LHCN-M2 (cell line): ENCODE data around the gene SLC25A21. TPM values are rescaled to one million over a fixed set of nuclear protein-coding genes. Genes with fewer than 3 reads are reported as not detected.
"Not testable (repeated sequence)": the region's sequence is repeated elsewhere in the genome, so short reads cannot be mapped to it uniquely, and the experiment has no call there.

Source experiments
- DNase-seq: peaks from one replicate; pipeline ENCODE4 v3.0.0-alpha.2; 2012; ENCODE audit warnings: low read depth
- total RNA-seq: library from RNA; depleted of rRNA; stranded (reverse); fragments of >200 nt; gene quantifications from 2 replicates; pipeline ENCODE4 v1.2.3, GENCODE V29; 2014

The SLC25A21 gene
- total RNA-seq, 1 experiment from 2014 or later, result 0.57 TPM

GRCh38 chr14:37186865-37187264 is 14.5 kb upstream of the SLC25A21 start:
- DNase-seq, result no peak

- no peak for DNase-seq
Observed at GRCh38 chr14:37185670-37186069, 13.3 kb upstream of the SLC25A21 start.

- not testable (repeated sequence) for DNase-seq
Observed at GRCh38 chr14:37184520-37184919, 12.1 kb upstream of the SLC25A21 start.

- DNase-seq, result no peak
Observed at GRCh38 chr14:37181441-37181840, 9.0 kb upstream of the SLC25A21 start.

- DNase-seq, result not testable (repeated sequence)
Observed at GRCh38 chr14:37180886-37181285, 8.5 kb upstream of the SLC25A21 start.

GRCh38 chr14:37179896-37180502 is 7.6 kb upstream of the SLC25A21 start:
- DNase-seq, result no peak

- no peak for DNase-seq
Observed at GRCh38 chr14:37172936-37173614, 669 bp upstream of the SLC25A21 start.

- DNase-seq, result no peak
Observed at GRCh38 chr14:37171678-37172023, 755 bp downstream of the SLC25A21 start.

- no peak for DNase-seq
Observed at GRCh38 chr14:37170993-37171392, 1.4 kb downstream of the SLC25A21 start.

GRCh38 chr14:37170237-37170636 is 2.2 kb downstream of the SLC25A21 start:
- DNase-seq, result no peak

GRCh38 chr14:37168721-37169120 is 3.7 kb downstream of the SLC25A21 start:
- DNase-seq, result no peak

- no peak for DNase-seq
Observed at GRCh38 chr14:37167151-37168047, 5.0 kb downstream of the SLC25A21 start.

- no peak for DNase-seq
Observed at GRCh38 chr14:37165794-37166193, 6.6 kb downstream of the SLC25A21 start.

- DNase-seq, result not testable (repeated sequence)
Observed at GRCh38 chr14:37162307-37162706, 10.1 kb downstream of the SLC25A21 start.

GRCh38 chr14:37157987-37158386 is 14.4 kb downstream of the SLC25A21 start:
- no peak for DNase-seq

GRCh38 chr14:37153483-37153882 is 18.9 kb downstream of the SLC25A21 start:
- no peak for DNase-seq

GRCh38 chr14:37153005-37153404 is 19.4 kb downstream of the SLC25A21 start:
- DNase-seq, result no peak

- DNase-seq, result peak; percentile 65
Observed at GRCh38 chr14:37150414-37150813, 22.0 kb downstream of the SLC25A21 start.

- no peak for DNase-seq
Observed at GRCh38 chr14:37147310-37147880, 25.0 kb downstream of the SLC25A21 start.

GRCh38 chr14:37146438-37146837 is 26.0 kb downstream of the SLC25A21 start:
- not testable (repeated sequence) for DNase-seq

GRCh38 chr14:37145395-37145794 is 27.0 kb downstream of the SLC25A21 start:
- peak; percentile 87 for DNase-seq

GRCh38 chr14:37144729-37145363 is 27.6 kb downstream of the SLC25A21 start:
- no peak for DNase-seq
